ENCODE results near the gene GABBR1.

Gene GABBR1

DNA sequence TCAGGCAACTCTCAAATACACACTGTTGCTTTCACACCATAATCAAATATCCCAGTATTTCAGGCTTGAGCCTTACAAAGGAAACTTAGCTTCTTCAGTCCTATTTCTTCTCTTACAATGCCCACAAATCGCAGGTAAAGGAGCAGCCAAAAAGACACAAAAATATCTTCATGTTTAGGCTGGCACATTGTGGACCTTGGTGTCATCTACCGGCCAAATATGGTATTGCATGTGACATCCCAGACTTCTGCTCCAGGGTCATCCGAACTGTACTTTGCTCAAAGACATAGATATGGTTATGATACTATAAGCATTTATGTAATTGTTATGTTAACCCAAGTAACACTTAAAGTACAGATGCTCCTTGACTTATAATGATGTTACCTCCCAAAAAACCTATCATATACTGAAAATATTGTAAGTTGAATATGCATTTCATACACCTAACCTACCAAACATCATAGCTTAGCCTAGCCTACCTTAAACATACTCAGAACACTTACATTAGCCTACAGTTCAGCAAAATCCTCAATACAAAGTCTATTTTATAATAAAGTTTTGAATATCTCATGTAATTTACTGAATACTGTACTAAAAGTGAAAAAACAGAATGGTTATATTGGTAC is 43.4 kb downstream of the GABBR1 start:
- peak; percentile 44 for DNase-seq (ENCODE audit: low spot score)
- TF ChIP-seq, protein P1, sequence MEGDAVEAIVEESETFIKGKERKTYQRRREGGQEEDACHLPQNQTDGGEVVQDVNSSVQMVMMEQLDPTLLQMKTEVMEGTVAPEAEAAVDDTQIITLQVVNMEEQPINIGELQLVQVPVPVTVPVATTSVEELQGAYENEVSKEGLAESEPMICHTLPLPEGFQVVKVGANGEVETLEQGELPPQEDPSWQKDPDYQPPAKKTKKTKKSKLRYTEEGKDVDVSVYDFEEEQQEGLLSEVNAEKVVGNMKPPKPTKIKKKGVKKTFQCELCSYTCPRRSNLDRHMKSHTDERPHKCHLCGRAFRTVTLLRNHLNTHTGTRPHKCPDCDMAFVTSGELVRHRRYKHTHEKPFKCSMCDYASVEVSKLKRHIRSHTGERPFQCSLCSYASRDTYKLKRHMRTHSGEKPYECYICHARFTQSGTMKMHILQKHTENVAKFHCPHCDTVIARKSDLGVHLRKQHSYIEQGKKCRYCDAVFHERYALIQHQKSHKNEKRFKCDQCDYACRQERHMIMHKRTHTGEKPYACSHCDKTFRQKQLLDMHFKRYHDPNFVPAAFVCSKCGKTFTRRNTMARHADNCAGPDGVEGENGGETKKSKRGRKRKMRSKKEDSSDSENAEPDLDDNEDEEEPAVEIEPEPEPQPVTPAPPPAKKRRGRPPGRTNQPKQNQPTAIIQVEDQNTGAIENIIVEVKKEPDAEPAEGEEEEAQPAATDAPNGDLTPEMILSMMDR (conservative IDR thresholded peaks at IDR 0.05; ENCODE audit: low read depth) = peak; percentile 97
- ChIA-PET CTCF (interaction anchor here (0.6 to 1.1 kb wide), 12 partner anchors 11 to 604 kb away, joined by 3 to 4 read pairs (median 3); partner anchors contain the start of gene OR12D1), POLR2A (ENCODE audit: low non-redundant PET) (no interaction called here)
- no peak overlapping the region for H3K27ac ChIP-seq

DNA sequence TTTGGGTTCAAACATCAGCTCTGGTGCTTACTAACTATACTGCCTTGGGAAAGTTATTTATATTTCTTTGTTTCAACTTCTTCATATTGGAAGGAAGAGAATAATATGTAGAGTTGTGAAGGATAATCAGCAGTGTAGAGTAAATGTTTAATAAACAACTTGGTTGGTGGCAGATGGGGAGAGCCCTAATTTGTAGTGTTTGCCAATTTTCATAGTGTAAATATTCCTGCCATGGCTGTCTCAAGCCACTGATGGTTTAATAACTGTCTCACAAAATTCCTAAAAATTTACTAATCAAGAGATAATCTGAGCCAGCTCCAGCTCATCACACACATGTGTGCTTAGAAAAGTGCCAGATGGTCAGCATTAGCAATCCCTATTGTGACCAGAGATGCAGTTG is 48.2 kb downstream of the GABBR1 start, which contains the start of gene OR2H2:
Gene OR2H2 (plus strand): TSS at position 301 of the 400 bp plus-strand sequence. CDS start 2,824 bp downstream, outside the sequence.
- ChIA-PET POLR2A (ENCODE audit: low non-redundant PET) (no interaction called here), CTCF (no interaction called here)
- no peak within 1 kb of the TSS for H3K27ac ChIP-seq
- no peak for DNase-seq (ENCODE audit: low spot score)
- TF ChIP-seq, protein P1 (conservative IDR thresholded peaks at IDR 0.05; ENCODE audit: low read depth) = no peak

DNA sequence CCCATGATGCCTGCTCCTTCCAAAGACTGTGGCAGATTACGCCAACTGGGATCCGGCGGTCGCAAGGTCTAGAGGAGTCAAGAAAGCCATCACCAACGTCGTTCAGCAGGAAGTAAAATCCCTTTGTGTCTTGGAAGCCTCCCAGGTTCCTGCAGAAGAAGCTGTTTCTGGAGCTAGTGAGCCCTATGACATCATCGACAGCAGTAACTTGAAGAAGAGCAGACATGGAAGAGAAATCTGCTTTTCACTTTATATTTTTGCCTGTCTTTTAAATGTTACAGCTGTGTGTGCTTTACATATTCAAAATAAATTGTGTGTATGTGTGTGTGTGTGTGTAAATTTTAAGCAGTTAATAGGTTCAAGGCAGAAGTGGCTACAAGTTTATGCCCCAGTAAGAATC is 55.4 kb downstream of the GABBR1 start:
- POLR2A ChIA-PET (ENCODE audit: low non-redundant PET) = no interaction called here
- TF ChIP-seq, protein P1 (conservative IDR thresholded peaks at IDR 0.05; ENCODE audit: low read depth) = no peak
- no peak overlapping the region for H3K27ac ChIP-seq
- CTCF ChIA-PET = interaction anchor here (0.5 kb wide), 1 partner anchor 15 kb away, joined by 4 read pairs; no protein-coding TSS in a partner anchor
- DNase-seq (ENCODE audit: low spot score) = no peak

DNA sequence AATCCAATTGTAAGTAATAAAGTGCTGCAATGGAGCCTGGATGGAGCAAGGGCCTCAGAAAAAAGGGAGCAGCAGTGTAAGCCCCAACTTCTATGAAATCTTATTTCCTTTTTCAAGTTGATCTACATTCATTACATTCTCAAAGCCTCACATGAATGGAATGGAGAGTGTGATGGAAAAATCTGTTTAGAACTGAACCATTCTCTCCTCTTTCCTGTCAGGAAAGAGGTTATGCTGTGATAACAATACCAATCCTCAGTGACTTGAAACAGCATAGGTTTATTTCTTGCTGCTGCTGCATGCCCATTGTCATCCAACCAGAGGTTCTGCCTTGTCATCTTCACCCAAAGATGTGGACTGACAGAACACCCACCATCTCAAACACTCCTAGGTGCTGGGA is 56.9 kb downstream of the GABBR1 start:
- CTCF ChIA-PET = no interaction called here
- no peak for DNase-seq (ENCODE audit: low spot score)
- POLR2A ChIA-PET (ENCODE audit: low non-redundant PET) = no interaction called here
- TF ChIP-seq, protein P1 (conservative IDR thresholded peaks at IDR 0.05; ENCODE audit: low read depth) = no peak
- no peak overlapping the region for H3K27ac ChIP-seq

DNA sequence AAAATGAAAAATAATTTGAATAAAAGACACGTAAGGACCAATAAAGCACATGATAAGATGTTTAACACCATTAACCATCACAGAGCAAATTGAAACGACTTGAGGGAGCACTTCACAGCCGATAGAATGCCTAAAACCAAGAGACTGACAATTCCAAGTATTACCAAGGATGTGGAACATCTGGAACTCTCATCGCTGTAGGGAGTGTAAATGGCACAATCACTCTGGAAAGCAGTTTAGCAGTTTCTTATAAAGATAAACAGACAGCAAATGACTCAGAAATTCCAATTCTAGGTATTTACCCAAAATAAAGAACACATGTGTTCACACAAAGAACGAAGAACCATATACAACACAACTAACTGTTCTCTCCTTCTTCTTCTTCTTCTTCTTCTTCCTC is 65.0 kb downstream of the GABBR1 start:
- TF ChIP-seq, protein P1 (conservative IDR thresholded peaks at IDR 0.05; ENCODE audit: low read depth) = no peak
- H3K27ac ChIP-seq = no peak overlapping the region
- CTCF ChIA-PET = no interaction called here
- POLR2A ChIA-PET (ENCODE audit: low non-redundant PET) = no interaction called here
- no peak for DNase-seq (ENCODE audit: low spot score)

DNA sequence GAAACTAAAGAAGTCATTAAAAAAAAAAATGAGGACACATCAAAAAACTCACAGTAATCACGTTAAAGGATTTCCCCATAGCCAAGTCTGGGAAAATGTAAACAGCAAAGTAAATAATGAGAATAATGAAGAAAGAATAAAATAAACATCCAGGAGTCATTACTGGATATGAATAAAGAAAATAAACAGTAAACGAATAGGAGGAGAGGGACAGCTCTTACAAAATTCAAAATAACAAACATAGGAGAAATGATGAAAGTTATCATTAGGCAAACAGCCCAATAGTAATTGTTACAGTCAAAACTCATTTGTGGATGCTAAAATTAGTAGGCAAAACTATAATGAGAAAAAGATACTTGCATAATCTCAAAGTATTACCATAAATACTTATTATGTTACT is 65.4 kb downstream of the GABBR1 start:
- no peak for DNase-seq (ENCODE audit: low spot score)
- POLR2A ChIA-PET (ENCODE audit: low non-redundant PET) = no interaction called here
- no peak overlapping the region for H3K27ac ChIP-seq
- CTCF ChIA-PET = no interaction called here
- TF ChIP-seq, protein P1 (conservative IDR thresholded peaks at IDR 0.05; ENCODE audit: low read depth) = no peak

All from RWPE1 (cell line).